H9 (cell line): ENCODE data around the gene LCNL1. TPM values are rescaled to one million over a fixed set of nuclear protein-coding genes. Genes with fewer than 3 reads are reported as not detected.

ENCODE experiments used
- DNase-seq: peaks from one replicate; pipeline ENCODE4 v3.0.0-alpha.2; 2017
- H2AFZ ChIP-seq: one replicate; pipeline ENCODE4 v1.6.1; 2013; ENCODE audit warnings: mild to moderate bottlenecking, low read length, control low read depth, moderate library complexity
- H2AK5ac ChIP-seq: 2 replicates; pipeline ENCODE4 v1.6.1; 2013; ENCODE audit warnings: low read length, control low read depth, mixed read lengths; ENCODE audit not compliant: insufficient read length
- H2BK120ac ChIP-seq: one replicate; pipeline ENCODE4 v1.6.1; 2013; ENCODE audit warnings: low read depth, mild to moderate bottlenecking, low read length, control low read depth, inconsistent platforms; ENCODE audit not compliant: poor library complexity, severe bottlenecking
- H2BK12ac ChIP-seq: 2 replicates; pipeline ENCODE4 v1.6.1; 2013; ENCODE audit warnings: low read length, control low read depth, mixed read lengths, low read depth; ENCODE audit not compliant: insufficient read length
- H2BK15ac ChIP-seq: 2 replicates; pipeline ENCODE4 v1.6.1; 2013; ENCODE audit warnings: low read depth, low read length, control low read depth
- H2BK20ac ChIP-seq: one replicate; pipeline ENCODE4 v1.6.1; 2013; ENCODE audit warnings: low read depth, mild to moderate bottlenecking, low read length, control low read depth, inconsistent platforms; ENCODE audit not compliant: poor library complexity, severe bottlenecking
- H2BK5ac ChIP-seq: 2 replicates; pipeline ENCODE4 v1.6.1; 2013; ENCODE audit warnings: low read length, control low read depth, mixed read lengths; ENCODE audit not compliant: insufficient read length
- H3K14ac ChIP-seq: 2 replicates; pipeline ENCODE4 v1.6.1; 2013; ENCODE audit warnings: low read length, control low read depth; ENCODE audit not compliant: insufficient read depth
- H3K18ac ChIP-seq: 2 replicates; pipeline ENCODE4 v1.6.1; 2013; ENCODE audit warnings: low read depth, mild to moderate bottlenecking, mixed read lengths, low read length, control low read depth; ENCODE audit not compliant: insufficient read length
- H3K23ac ChIP-seq: 2 replicates; pipeline ENCODE4 v1.6.1; 2013; ENCODE audit warnings: low read length, control low read depth, mixed read lengths, low read depth; ENCODE audit not compliant: insufficient read length
- H3K23me2 ChIP-seq: 2 replicates; pipeline ENCODE4 v1.6.1; 2013; ENCODE audit warnings: low read depth, mild to moderate bottlenecking, mixed read lengths, low read length, control low read depth; ENCODE audit not compliant: insufficient read length, poor library complexity, severe bottlenecking
- H3K27ac ChIP-seq: 2 replicates; pipeline ENCODE4 v1.5.1; 2013; ENCODE audit warnings: low read length, control low read depth, mixed read lengths, low read depth; ENCODE audit not compliant: insufficient read length
- H3K27me3 ChIP-seq: 2 replicates; pipeline ENCODE4 v1.6.1; 2013; ENCODE audit warnings: low read length, control low read depth, inconsistent platforms; ENCODE audit not compliant: insufficient read depth
- H3K4ac ChIP-seq: 2 replicates; pipeline ENCODE4 v1.6.1; 2013; ENCODE audit warnings: low read depth, mild to moderate bottlenecking, control low read depth, inconsistent platforms, low read length, moderate library complexity
- H3K4me1 ChIP-seq: 2 replicates; pipeline ENCODE4 v1.6.1; 2013; ENCODE audit warnings: low read length, control low read depth, inconsistent platforms; ENCODE audit not compliant: insufficient read depth
- H3K4me2 ChIP-seq: 2 replicates; pipeline ENCODE4 v1.6.1; 2013; ENCODE audit warnings: low read length, control low read depth, mixed read lengths; ENCODE audit not compliant: insufficient read length, insufficient read depth
- H3K56ac ChIP-seq: 2 replicates; pipeline ENCODE4 v1.6.1; 2013; ENCODE audit warnings: low read depth, mild to moderate bottlenecking, mixed read lengths, low read length, control low read depth; ENCODE audit not compliant: insufficient read length
- H3K79me1 ChIP-seq: 2 replicates; pipeline ENCODE4 v1.6.1; 2013; ENCODE audit warnings: low read depth, mild to moderate bottlenecking, moderate library complexity, low read length, control low read depth, inconsistent platforms; ENCODE audit not compliant: insufficient read depth, poor library complexity, severe bottlenecking
- H3K79me2 ChIP-seq: 2 replicates; pipeline ENCODE4 v1.6.1; 2013; ENCODE audit warnings: low read length, control low read depth, inconsistent platforms; ENCODE audit not compliant: insufficient read depth
- H3K9ac ChIP-seq: 2 replicates; pipeline ENCODE4 v1.6.1; 2013; ENCODE audit warnings: low read length, control low read depth, mixed read lengths; ENCODE audit not compliant: insufficient read length; ENCODE audit errors: extremely low read depth
- H3K9me3 ChIP-seq: one replicate; pipeline ENCODE4 v1.6.1; 2013; ENCODE audit warnings: low read depth, low read length, inconsistent platforms; ENCODE audit not compliant: control insufficient read depth
- H3T11ph ChIP-seq: one replicate; pipeline ENCODE4 v1.6.1; 2013; ENCODE audit warnings: mild to moderate bottlenecking, low read length, control low read depth, inconsistent platforms
- H4K20me1 ChIP-seq: one replicate; pipeline ENCODE4 v1.6.1; 2013; ENCODE audit not compliant: control insufficient read depth, insufficient read length, insufficient read depth
- H4K5ac ChIP-seq: 2 replicates; pipeline ENCODE4 v1.6.1; 2013; ENCODE audit warnings: low read depth, mild to moderate bottlenecking, mixed read lengths, low read length, control low read depth; ENCODE audit not compliant: insufficient read length
- H4K8ac ChIP-seq: replicated peaks from 2 replicates; pipeline ENCODE4 v1.6.1; 2013; ENCODE audit warnings: low read length, control low read depth, mixed read lengths, low read depth; ENCODE audit not compliant: insufficient read length
- H4K91ac ChIP-seq: 2 replicates; pipeline ENCODE4 v1.6.1; 2013; ENCODE audit warnings: low read depth, mild to moderate bottlenecking, moderate library complexity, mixed read lengths, low read length, control low read depth; ENCODE audit not compliant: insufficient read length
- H3K27ac Mint-ChIP-seq, 3 experiments: 2 replicates in 2 of 3; 3 replicates in 1 of 3; pipeline ENCODE4 v1.8.0; 2020 to 2021; ENCODE audit warnings: mixed read lengths in 3 of 3, mild to moderate bottlenecking in 1 of 3, moderate library complexity in 1 of 3
- H3K27me3 Mint-ChIP-seq: 2 replicates; pipeline ENCODE4 v1.8.0; 2021; ENCODE audit warnings: low read depth, mild to moderate bottlenecking, moderate library complexity, mixed read lengths
- H3K36me3 Mint-ChIP-seq, 3 experiments: 2 replicates in 2 of 3; 3 replicates in 1 of 3; pipeline ENCODE4 v1.8.0; 2020 to 2021; ENCODE audit warnings: low read depth in 3 of 3, mixed read lengths in 3 of 3; ENCODE audit not compliant: insufficient read depth in 1 of 3
- H3K4me1 Mint-ChIP-seq, 2 experiments: 2 replicates each; pipeline ENCODE4 v1.8.0; 2020; ENCODE audit warnings: mixed read lengths in 2 of 2
- H3K4me3 Mint-ChIP-seq, 2 experiments: 2 replicates in 1 of 2; 3 replicates in 1 of 2; pipeline ENCODE4 v1.8.0; 2020 to 2021; ENCODE audit warnings: mild to moderate bottlenecking in 2 of 2, mixed read lengths in 2 of 2, moderate library complexity in 1 of 2
- H3K9me3 Mint-ChIP-seq, 2 experiments: 2 replicates in 1 of 2; 3 replicates in 1 of 2; pipeline ENCODE4 v1.8.0; 2020; ENCODE audit warnings: mild to moderate bottlenecking in 2 of 2, mixed read lengths in 2 of 2, moderate library complexity in 1 of 2
- WGBS: extraction: QIAGEN DNeasy Blood & Tissue Kit; methylation state at CpG from one replicate; pipeline ENCODE4 v1.1.7; 2013; ENCODE audit warnings: missing lambda C conversion rate, low lambda C conversion rate, mixed read lengths; ENCODE audit not compliant: insufficient read length; ENCODE audit errors: extremely low coverage; 5-methylcytosine and 5-hydroxymethylcytosine counted together
- total RNA-seq: library from RNA; stranded (reverse); gene quantifications from 2 replicates; pipeline ENCODE4 v1.2.1, GENCODE V29; 2021
- TF ChIP-seq, protein P1 (sequence below): fragments of 200-600 bp; sonication (generic); conservative IDR thresholded peaks from 3 replicates; pipeline ENCODE4 v1.8.0; 2021; ENCODE audit warnings: antibody characterized with exemption, mild to moderate bottlenecking

The LCNL1 gene
- total RNA-seq, 1 experiment from 2014 or later = 0.20 TPM

DNA sequence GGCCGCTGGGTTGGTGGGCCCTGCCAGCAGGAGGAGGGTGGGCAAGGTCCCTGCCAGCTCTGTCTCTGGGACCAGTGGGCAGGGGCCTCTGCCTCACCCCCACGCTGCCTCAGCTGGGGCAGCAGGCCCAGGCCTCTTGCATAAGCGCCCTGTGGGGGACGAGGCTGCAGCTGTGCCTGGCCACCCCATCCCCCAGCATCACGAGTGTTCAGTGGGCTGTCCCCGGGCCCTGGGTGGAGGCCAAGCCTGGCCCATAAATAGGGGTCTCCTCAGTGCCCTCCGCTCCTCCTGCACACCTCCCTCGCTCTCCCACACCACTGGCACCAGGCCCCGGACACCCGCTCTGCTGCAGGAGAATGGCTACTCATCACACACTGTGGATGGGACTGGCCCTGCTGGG is 5.6 kb upstream of the LCNL1 start, which contains the start of gene PTGDS:
PTGDS (plus strand) TSS at position 282 of the 400 bp plus-strand sequence; CDS start at position 357, 75 bp downstream.
- H3K9me3 ChIP-seq = no peaks in the 10 kb centered on the region
- no peak within 1 kb of the TSS for H2AFZ ChIP-seq
- peak within 1 kb of the TSS; percentile 54 to 78 for H3K4me3 Mint-ChIP-seq

More for the DNA sequence above, 5.6 kb upstream of the LCNL1 start, which contains the start of gene PTGDS:
- DNase-seq = no peak
- no peaks in the 10 kb centered on the region for H4K20me1 ChIP-seq
- H3K4me1 Mint-ChIP-seq = peaks cover 2 to 16% of the 10 kb centered on the region in 2 experiments
- peaks cover 7% of the 10 kb centered on the region for H3K27me3 Mint-ChIP-seq
- H3K4me1 ChIP-seq = no peaks in the 10 kb centered on the region; the same call in 1 of the 2 replicates
- no peak within 1 kb of the TSS for H3T11ph ChIP-seq
- no peak within 1 kb of the TSS for H3K56ac ChIP-seq
- peak within 1 kb of the TSS; percentile 59 for H3K4me2 ChIP-seq
- H4K91ac ChIP-seq = no peak within 1 kb of the TSS
- H3K23me2 ChIP-seq = peaks cover 9% of the 10 kb centered on the region
- H2BK20ac ChIP-seq = no peak within 1 kb of the TSS
- H3K36me3 Mint-ChIP-seq = peaks cover 0 to 3% (median 0%) of the 10 kb centered on the region in 3 experiments; a peak in 1 of 7 replicates
- no peak within 1 kb of the TSS for H2BK120ac ChIP-seq
- H3K4ac ChIP-seq = no peak within 1 kb of the TSS
- WGBS = no CpG with 5 or more reads among the region's 10 CpGs
- H3K18ac ChIP-seq = peak within 1 kb of the TSS; percentile 65
- H2BK5ac ChIP-seq = no peak within 1 kb of the TSS
- no peaks in the 10 kb centered on the region for H3K79me1 ChIP-seq
- H2BK12ac ChIP-seq = no peak within 1 kb of the TSS
- H3K27ac ChIP-seq = no peak within 1 kb of the TSS
- H4K5ac ChIP-seq = no peak within 1 kb of the TSS
- H3K79me2 ChIP-seq = no peaks in the 10 kb centered on the region
- no peak within 1 kb of the TSS for H2AK5ac ChIP-seq
- peak within 1 kb of the TSS; percentile 41; the same call in 1 of the 2 replicates for H3K14ac ChIP-seq
- H3K9me3 Mint-ChIP-seq = no peaks in the 10 kb centered on the region
- H3K27ac Mint-ChIP-seq = no peak within 1 kb of the TSS
- no peak within 1 kb of the TSS for H2BK15ac ChIP-seq
- TF ChIP-seq, protein P1, sequence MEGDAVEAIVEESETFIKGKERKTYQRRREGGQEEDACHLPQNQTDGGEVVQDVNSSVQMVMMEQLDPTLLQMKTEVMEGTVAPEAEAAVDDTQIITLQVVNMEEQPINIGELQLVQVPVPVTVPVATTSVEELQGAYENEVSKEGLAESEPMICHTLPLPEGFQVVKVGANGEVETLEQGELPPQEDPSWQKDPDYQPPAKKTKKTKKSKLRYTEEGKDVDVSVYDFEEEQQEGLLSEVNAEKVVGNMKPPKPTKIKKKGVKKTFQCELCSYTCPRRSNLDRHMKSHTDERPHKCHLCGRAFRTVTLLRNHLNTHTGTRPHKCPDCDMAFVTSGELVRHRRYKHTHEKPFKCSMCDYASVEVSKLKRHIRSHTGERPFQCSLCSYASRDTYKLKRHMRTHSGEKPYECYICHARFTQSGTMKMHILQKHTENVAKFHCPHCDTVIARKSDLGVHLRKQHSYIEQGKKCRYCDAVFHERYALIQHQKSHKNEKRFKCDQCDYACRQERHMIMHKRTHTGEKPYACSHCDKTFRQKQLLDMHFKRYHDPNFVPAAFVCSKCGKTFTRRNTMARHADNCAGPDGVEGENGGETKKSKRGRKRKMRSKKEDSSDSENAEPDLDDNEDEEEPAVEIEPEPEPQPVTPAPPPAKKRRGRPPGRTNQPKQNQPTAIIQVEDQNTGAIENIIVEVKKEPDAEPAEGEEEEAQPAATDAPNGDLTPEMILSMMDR = no peak
- no peak within 1 kb of the TSS for H3K23ac ChIP-seq
- no peaks in the 10 kb centered on the region for H3K27me3 ChIP-seq
- H3K9ac ChIP-seq = no peak within 1 kb of the TSS
- no peak within 1 kb of the TSS for H4K8ac ChIP-seq
